ENCODE results near the gene PCBD2.
"Not testable (repeated sequence)": the region's sequence is repeated elsewhere in the genome, so short reads cannot be mapped to it uniquely, and the experiment has no call there.

Gene PCBD2

GRCh38 chr5:134904610-134905245 is at the start of gene PCBD2:
Gene PCBD2, plus strand, starts transcription at chr5:134905131. Its CDS starts 9 bp downstream, at chr5:134905140.
- in situ Hi-C loops (cut with HindIII; ENCODE audit: low sequenced_read_pairs) = no loop called here

- in situ Hi-C loops (cut with HindIII; ENCODE audit: low sequenced_read_pairs) = loop anchor here (5.0 kb wide), 1 partner anchor 84 kb away; no protein-coding TSS in a partner anchor
Measured at GRCh38 chr5:134856465-134856864, 48.5 kb upstream of the PCBD2 start.

- in situ Hi-C loops (cut with HindIII; ENCODE audit: low sequenced_read_pairs) = loop anchor here (5.0 kb wide), 1 partner anchor 85 kb away; no protein-coding TSS in a partner anchor
Measured at GRCh38 chr5:134857401-134857800, 47.5 kb upstream of the PCBD2 start.

GRCh38 chr5:134864707-134865106 is 40.2 kb upstream of the PCBD2 start:
- in situ Hi-C loops (cut with HindIII; ENCODE audit: low sequenced_read_pairs) = no loop called here

GRCh38 chr5:134873494-134873893 is 31.4 kb upstream of the PCBD2 start:
- in situ Hi-C loops (cut with HindIII; ENCODE audit: low sequenced_read_pairs) = no loop called here

- in situ Hi-C loops (cut with HindIII; ENCODE audit: low sequenced_read_pairs) = no loop called here
Measured at GRCh38 chr5:134873987-134874830, 30.7 kb upstream of the PCBD2 start, which contains the start of gene TXNDC15. Gene TXNDC15, plus strand, starts transcription at chr5:134874371. Its CDS starts 57 bp downstream, at chr5:134874428.

GRCh38 chr5:134874831-134875655 is 29.9 kb upstream of the PCBD2 start:
- in situ Hi-C loops (cut with HindIII; ENCODE audit: low sequenced_read_pairs) = no loop called here

- in situ Hi-C loops (cut with HindIII; ENCODE audit: low sequenced_read_pairs) = no loop called here
Measured at GRCh38 chr5:134877159-134877558, 27.8 kb upstream of the PCBD2 start.

- in situ Hi-C loops (cut with HindIII; ENCODE audit: low sequenced_read_pairs) = no loop called here
Measured at GRCh38 chr5:134878403-134878802, 26.5 kb upstream of the PCBD2 start.

- in situ Hi-C loops (cut with HindIII; ENCODE audit: low sequenced_read_pairs) = no loop called here
Measured at GRCh38 chr5:134879456-134879855, 25.5 kb upstream of the PCBD2 start.

GRCh38 chr5:134880937-134881336 is 24.0 kb upstream of the PCBD2 start:
- in situ Hi-C loops (cut with HindIII; ENCODE audit: low sequenced_read_pairs) = not testable (repeated sequence)

GRCh38 chr5:134881711-134882110 is 23.2 kb upstream of the PCBD2 start:
- in situ Hi-C loops (cut with HindIII; ENCODE audit: low sequenced_read_pairs) = not testable (repeated sequence)

- in situ Hi-C loops (cut with HindIII; ENCODE audit: low sequenced_read_pairs) = no loop called here
Measured at GRCh38 chr5:134887593-134888159, 17.3 kb upstream of the PCBD2 start.

GRCh38 chr5:134889335-134889734 is 15.6 kb upstream of the PCBD2 start:
- in situ Hi-C loops (cut with HindIII; ENCODE audit: low sequenced_read_pairs) = no loop called here

- in situ Hi-C loops (cut with HindIII; ENCODE audit: low sequenced_read_pairs) = no loop called here
Measured at GRCh38 chr5:134891473-134891872, 13.5 kb upstream of the PCBD2 start.

GRCh38 chr5:134892282-134892681 is 12.6 kb upstream of the PCBD2 start:
- in situ Hi-C loops (cut with HindIII; ENCODE audit: low sequenced_read_pairs) = no loop called here

- in situ Hi-C loops (cut with HindIII; ENCODE audit: low sequenced_read_pairs) = no loop called here
Measured at GRCh38 chr5:134892926-134893325, 12.0 kb upstream of the PCBD2 start.

GRCh38 chr5:134893748-134894505 is 11.0 kb upstream of the PCBD2 start:
- in situ Hi-C loops (cut with HindIII; ENCODE audit: low sequenced_read_pairs) = no loop called here

- in situ Hi-C loops (cut with HindIII; ENCODE audit: low sequenced_read_pairs) = no loop called here
Measured at GRCh38 chr5:134902071-134902801, 2.7 kb upstream of the PCBD2 start.

All from endothelial cell of hepatic sinusoid (primary cell).